GM19239 (cell line): Measurements from ENCODE around the gene GPC5.

ENCODE experiments used
- DNase-seq: peaks from one replicate; pipeline ENCODE4 v3.0.0; 2011; ENCODE audit warnings: low spot score; ENCODE audit not compliant: insufficient read length
- FAIRE-seq: peaks from 2 replicates; lab custom pipeline; 2011; peaks lifted over from hg19 to GRCh38; lab: Jason Lieb, UNC

The GPC5 gene

GRCh38 chr13:91904005-91904404 is 505.6 kb downstream of the GPC5 start:
- DNase-seq = no peak
- no peak for FAIRE-seq

- FAIRE-seq (no peak), DNase-seq (no peak)
Observed at GRCh38 chr13:91904597-91904996, 506.2 kb downstream of the GPC5 start.

- FAIRE-seq = no peak
- DNase-seq = no peak
Observed at GRCh38 chr13:91907398-91907797, 509.0 kb downstream of the GPC5 start.

GRCh38 chr13:91909617-91910016 is 511.2 kb downstream of the GPC5 start:
- FAIRE-seq (no peak), DNase-seq (no peak)

- no peak for DNase-seq
- FAIRE-seq = no peak
Observed at GRCh38 chr13:91922969-91923592, 524.7 kb downstream of the GPC5 start.

GRCh38 chr13:91930687-91931086 is 532.3 kb downstream of the GPC5 start:
- DNase-seq (no peak), FAIRE-seq (no peak)

- no peak for DNase-seq
Observed at GRCh38 chr13:91934354-91934753, 535.9 kb downstream of the GPC5 start.

GRCh38 chr13:91946498-91947070 is 548.2 kb downstream of the GPC5 start:
- no peak for DNase-seq
- no peak for FAIRE-seq

More at GRCh38 chr13:91934354-91934753, 535.9 kb downstream of the GPC5 start:
- no peak for FAIRE-seq

- FAIRE-seq = no peak
- no peak for DNase-seq
Observed at GRCh38 chr13:91948736-91949135, 550.3 kb downstream of the GPC5 start.

GRCh38 chr13:91950803-91951202 is 552.4 kb downstream of the GPC5 start:
- DNase-seq = no peak
- FAIRE-seq = no peak

- no peak for FAIRE-seq
- no peak for DNase-seq
Observed at GRCh38 chr13:91955546-91956355, 557.3 kb downstream of the GPC5 start.

- DNase-seq = no peak
- FAIRE-seq = no peak
Observed at GRCh38 chr13:91960947-91961346, 562.5 kb downstream of the GPC5 start.

GRCh38 chr13:91962946-91963345 is 564.5 kb downstream of the GPC5 start:
- FAIRE-seq = no peak

GRCh38 chr13:91965511-91965910 is 567.1 kb downstream of the GPC5 start:
- no peak for DNase-seq
- no peak for FAIRE-seq

More at GRCh38 chr13:91962946-91963345, 564.5 kb downstream of the GPC5 start:
- DNase-seq = no peak

GRCh38 chr13:91978571-91978970 is 580.1 kb downstream of the GPC5 start:
- FAIRE-seq = no peak
- no peak for DNase-seq

- DNase-seq (no peak), FAIRE-seq (no peak)
Observed at GRCh38 chr13:91986761-91987483, 588.5 kb downstream of the GPC5 start.

GRCh38 chr13:91988331-91988730 is 589.9 kb downstream of the GPC5 start:
- DNase-seq = no peak
- no peak for FAIRE-seq

GRCh38 chr13:92012787-92013186 is 614.4 kb downstream of the GPC5 start:
- DNase-seq (no peak), FAIRE-seq (no peak)

GRCh38 chr13:92017737-92018136 is 619.3 kb downstream of the GPC5 start:
- no peak for DNase-seq
- FAIRE-seq = no peak

GRCh38 chr13:92028695-92029094 is 630.3 kb downstream of the GPC5 start:
- no peak for FAIRE-seq
- no peak for DNase-seq

- no peak for DNase-seq
- no peak for FAIRE-seq
Observed at GRCh38 chr13:92029641-92030040, 631.2 kb downstream of the GPC5 start.
